Subcutaneous abdominal adipose tissue (tissue), 5 donors: Measurements from ENCODE around the gene RGS10.
"Not testable (repeated sequence)": the region's sequence is repeated elsewhere in the genome, so short reads cannot be mapped to it uniquely, and the experiment has no call there.

ENCODE experiments used
- H3K27ac ChIP-seq: one replicate; pipeline ENCODE4 v1.7.0; 2013; ENCODE audit warnings: low read depth, mild to moderate bottlenecking, inconsistent platforms, low read length, moderate library complexity
- H3K27me3 ChIP-seq, 5 donors: one replicate each; pipeline ENCODE4 v1.7.0; 2013; ENCODE audit warnings: low read length in 5 of 5, inconsistent platforms in 1 of 5; ENCODE audit not compliant: control insufficient read depth in 5 of 5, insufficient read depth in 4 of 5
- H3K36me3 ChIP-seq, 5 donors: one replicate each; pipeline ENCODE4 v1.7.0; 2013; ENCODE audit warnings: low read length in 5 of 5; ENCODE audit not compliant: control insufficient read depth in 5 of 5, insufficient read depth in 5 of 5
- H3K4me1 ChIP-seq, 5 donors: one replicate each; pipeline ENCODE4 v1.7.0; 2013; ENCODE audit warnings: low read length in 5 of 5, mild to moderate bottlenecking in 3 of 5, moderate library complexity in 1 of 5; ENCODE audit not compliant: control insufficient read depth in 5 of 5, insufficient read depth in 5 of 5
- H3K4me3 ChIP-seq, 5 donors: one replicate each; pipeline ENCODE4 v1.7.0; 2013; ENCODE audit warnings: low read length in 5 of 5, low read depth in 1 of 5
- H3K9ac ChIP-seq, 5 donors: one replicate each; pipeline ENCODE4 v1.7.0; 2013; ENCODE audit warnings: low read length in 5 of 5, mild to moderate bottlenecking in 4 of 5, moderate library complexity in 3 of 5
- H3K9me3 ChIP-seq, 5 donors: one replicate each; pipeline ENCODE4 v1.7.0; 2013; ENCODE audit warnings: low read length in 5 of 5; ENCODE audit not compliant: control insufficient read depth in 5 of 5
- donor health status: healthy.
- donor health status: healthy.
- donor health status: healthy.
- donor health status: healthy.
- donor health status: healthy.

RGS10 gene

DNA sequence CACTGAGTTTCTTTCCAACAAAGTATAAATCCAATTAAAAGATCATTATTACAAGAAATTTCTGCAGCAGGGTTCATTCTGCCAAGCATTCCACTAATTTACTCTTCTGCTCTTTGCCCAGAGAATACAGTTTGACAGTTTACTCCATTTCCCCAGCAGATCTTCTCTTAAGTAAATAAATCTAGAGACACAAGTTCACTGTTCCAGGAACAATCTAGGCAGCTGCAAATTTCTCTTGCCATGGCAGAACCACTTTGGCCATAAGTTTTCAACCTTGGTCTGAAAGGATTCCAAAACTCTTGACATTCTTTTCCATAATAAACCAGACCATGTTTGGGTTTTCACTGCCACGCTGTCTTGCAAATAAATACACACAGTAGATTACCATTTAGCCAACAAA is 11.5 kb downstream of the RGS10 start:
- peaks cover 0 to 4% (median 0%) of the 10 kb centered on the region in 5 donors for H3K36me3 ChIP-seq
- no peak overlapping the region for H3K27ac ChIP-seq
- H3K4me3 ChIP-seq, result no peak overlapping the region
- H3K9me3 ChIP-seq, result no peaks in the 10 kb centered on the region
- H3K4me1 ChIP-seq, result peaks cover 0 to 2% (median 0%) of the 10 kb centered on the region in 5 donors
- H3K27me3 ChIP-seq, result peaks cover 0 to 2% (median 0%) of the 10 kb centered on the region in 5 donors
- H3K9ac ChIP-seq, result no peak overlapping the region

DNA sequence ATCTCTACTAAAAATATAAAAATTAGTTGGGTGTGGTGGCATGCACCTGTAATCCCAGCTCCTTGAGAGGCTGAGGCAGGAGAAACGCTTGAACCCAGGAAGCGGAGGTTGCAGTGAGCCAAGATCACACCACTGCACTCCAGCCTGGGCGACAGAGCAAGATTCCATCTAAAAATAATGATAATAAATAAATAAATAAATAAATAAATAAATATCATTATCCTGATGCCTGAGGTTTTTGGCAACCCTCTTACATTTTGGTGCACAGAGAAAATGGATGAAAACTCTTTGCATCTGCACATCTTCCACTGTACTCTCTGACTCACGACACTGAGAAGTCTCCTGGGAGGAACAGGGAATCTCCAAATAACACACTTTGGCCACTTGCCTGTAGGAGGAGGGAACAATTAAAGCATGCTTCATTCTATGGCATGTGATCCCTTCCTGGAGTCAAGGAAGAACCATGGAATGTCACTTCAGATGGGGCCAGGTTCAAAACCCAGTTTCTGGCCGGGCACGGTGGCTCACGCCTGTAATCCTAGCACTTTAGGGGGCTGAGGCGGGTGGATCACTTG is 13.8 kb downstream of the RGS10 start:
- not testable (repeated sequence) for H3K9ac ChIP-seq, H3K27me3 ChIP-seq, H3K4me1 ChIP-seq, H3K4me3 ChIP-seq, H3K9me3 ChIP-seq, H3K27ac ChIP-seq
- peaks cover 0 to 21% (median 5%) of the 10 kb centered on the region in 5 donors for H3K36me3 ChIP-seq

DNA sequence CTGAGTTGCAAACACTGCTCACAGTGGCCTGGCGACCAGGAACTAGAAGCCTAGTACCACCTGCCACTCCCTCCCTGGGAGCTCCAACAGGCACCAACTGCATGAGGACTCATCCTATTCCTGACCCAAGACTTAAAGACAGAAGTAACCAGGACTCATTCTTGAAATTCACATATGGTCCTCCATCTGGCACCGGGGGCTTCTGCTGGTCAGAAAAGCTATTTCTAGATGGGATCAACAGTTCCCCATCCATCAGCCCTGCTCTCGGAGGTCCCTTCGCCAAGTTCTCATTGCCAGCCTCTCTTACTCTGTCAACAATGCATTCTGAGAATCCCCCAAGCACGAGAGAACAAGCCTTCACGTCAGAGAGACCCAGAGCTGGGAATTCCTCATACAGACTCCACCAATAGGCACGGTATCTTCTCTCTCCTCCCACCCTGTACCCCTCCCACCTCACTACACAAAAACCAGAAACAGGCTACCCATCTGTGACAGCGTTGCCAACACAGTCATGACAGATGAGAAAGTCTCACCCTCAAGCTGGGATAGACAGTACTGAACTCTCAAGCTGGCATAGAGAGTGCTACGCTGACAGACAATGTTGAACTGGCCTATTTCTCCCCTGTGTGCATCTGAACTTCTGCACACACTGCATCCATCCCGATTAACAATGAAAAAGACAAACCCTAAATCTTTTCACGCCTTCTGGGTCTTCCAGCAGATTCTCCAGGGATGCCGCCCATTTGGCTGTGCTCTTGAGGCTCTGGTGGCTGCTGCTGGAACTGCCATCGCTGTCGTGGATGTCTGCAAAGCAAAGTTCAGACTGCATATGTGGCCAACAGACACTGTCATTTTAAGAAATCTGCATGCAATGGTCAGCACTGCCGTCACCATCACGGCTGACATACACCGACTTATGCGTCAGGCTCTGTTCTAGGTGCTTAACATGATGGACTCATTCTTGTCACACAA is 15.6 kb downstream of the RGS10 start:
- Histone ChIP-seq H3K4me1 (peaks cover 0 to 2% (median 0%) of the 10 kb centered on the region in 5 donors), H3K9ac (no peak overlapping the region), H3K27me3 (peaks cover 0 to 5% (median 0%) of the 10 kb centered on the region in 5 donors), H3K36me3 (peaks cover 0 to 31% (median 5%) of the 10 kb centered on the region in 5 donors), H3K4me3 (no peak overlapping the region), H3K27ac (no peak overlapping the region), H3K9me3 (no peaks in the 10 kb centered on the region)

DNA sequence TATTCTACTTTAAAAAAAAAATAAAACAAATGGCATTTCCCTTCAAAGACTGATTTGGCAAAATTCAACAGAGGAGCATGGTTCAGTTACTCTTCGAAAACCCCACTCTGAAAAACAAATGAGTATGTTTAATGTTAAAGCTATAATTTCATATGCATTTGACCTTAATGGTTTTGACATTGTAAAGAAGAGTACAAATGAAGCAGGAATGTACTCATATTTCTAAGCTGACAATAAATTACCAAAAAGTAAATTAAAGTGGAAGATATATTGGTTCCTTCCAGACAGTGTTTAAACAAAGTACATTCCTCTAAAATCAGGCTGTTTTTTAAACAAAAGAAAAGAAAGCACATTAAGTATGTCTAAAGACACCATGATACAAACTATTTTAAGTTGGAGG is 16.4 kb downstream of the RGS10 start:
- Histone ChIP-seq H3K36me3 (peaks cover 0 to 31% (median 5%) of the 10 kb centered on the region in 5 donors), H3K9ac (no peak overlapping the region), H3K27me3 (peaks cover 0 to 5% (median 0%) of the 10 kb centered on the region in 5 donors), H3K27ac (no peak overlapping the region), H3K4me1 (peaks cover 0 to 2% (median 0%) of the 10 kb centered on the region in 5 donors), H3K4me3 (no peak overlapping the region), H3K9me3 (no peaks in the 10 kb centered on the region)

DNA sequence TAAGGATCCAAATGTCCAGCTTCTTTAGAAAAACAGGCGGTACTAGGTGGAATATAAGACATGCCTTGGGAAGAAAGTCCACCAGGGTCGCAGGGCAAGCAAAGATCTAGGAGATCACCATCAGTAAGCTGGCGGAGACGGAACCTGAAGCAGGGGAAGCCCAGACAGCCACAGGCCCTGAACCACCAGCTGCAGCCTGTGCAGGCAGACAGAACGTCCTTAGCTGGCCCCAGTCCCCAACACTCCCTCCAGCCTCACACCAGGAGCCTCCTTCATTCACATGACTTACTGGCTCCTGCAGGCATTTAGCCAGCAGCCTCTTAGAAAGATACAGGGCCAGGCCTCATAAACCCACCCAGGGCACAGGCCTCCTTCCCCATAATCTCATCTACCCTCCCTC is 17.4 kb downstream of the RGS10 start:
- H3K27me3 ChIP-seq, result peaks cover 0 to 5% (median 0%) of the 10 kb centered on the region in 5 donors
- H3K4me3 ChIP-seq, result no peak overlapping the region
- peaks cover 0 to 2% (median 0%) of the 10 kb centered on the region in 5 donors for H3K4me1 ChIP-seq
- no peaks in the 10 kb centered on the region for H3K9me3 ChIP-seq
- H3K27ac ChIP-seq, result no peak overlapping the region
- peaks cover 0 to 31% (median 5%) of the 10 kb centered on the region in 5 donors for H3K36me3 ChIP-seq
- H3K9ac ChIP-seq, result no peak overlapping the region

DNA sequence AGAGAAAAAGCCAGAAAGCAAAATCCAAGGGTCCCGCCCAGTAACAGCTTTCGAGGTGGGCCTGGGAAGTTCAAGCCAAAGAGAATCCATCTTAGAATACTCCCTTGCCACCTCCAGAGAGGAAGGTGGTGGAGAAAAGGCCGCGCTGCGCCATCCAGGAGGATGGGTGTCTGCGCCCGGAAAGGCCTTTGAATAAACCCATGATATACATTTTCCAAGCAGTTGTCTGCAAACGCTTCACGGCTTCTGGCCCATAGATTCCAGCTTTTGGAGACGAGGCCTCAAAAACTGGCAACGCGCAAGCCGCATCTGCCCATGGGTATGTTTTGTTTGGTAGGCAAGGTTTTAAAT is 17.8 kb downstream of the RGS10 start:
- no peak overlapping the region for H3K27ac ChIP-seq

DNA sequence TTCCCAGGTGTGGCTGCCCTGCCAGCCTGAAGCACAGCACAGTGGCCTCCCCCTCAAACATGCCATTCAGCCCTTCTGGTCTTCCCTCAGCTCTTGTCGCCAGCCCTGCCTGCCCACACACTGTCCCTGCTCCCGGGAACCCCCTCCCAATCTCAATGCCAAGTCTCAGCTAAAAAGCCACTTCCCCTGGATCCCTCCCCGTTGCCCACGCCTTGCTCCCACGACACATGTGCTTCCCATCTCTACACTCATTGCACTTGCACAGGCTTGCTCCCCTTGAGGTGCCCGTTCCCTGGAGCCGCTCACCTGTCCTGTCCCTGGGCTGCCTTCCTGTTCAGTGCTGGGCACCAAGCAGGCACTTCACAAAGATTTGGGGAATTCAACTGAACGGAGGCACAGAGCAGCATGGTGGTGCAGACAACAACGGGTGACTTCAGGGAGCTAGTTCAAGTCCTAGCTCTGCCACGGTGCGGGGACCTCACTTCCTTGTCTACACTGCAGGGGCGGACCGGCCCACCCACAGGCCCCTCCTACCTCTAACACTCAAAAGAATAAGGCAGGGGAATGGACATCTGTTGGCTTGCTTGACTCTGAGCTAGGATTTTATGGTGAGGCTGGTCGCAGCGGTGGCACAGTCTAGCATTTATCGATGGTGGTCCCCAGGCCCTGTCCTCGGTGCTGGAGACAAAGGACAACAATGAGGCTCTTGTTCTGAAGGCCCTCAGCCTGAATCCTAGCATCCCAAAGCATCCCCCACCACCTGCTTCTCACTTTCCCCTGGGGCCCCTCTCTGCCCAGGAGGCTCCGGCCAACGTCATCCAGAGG is 18.4 kb downstream of the RGS10 start:
- peaks cover 0 to 31% (median 5%) of the 10 kb centered on the region in 5 donors for H3K36me3 ChIP-seq
- H3K9ac ChIP-seq, result no peak overlapping the region
- H3K9me3 ChIP-seq, result no peaks in the 10 kb centered on the region
- H3K27me3 ChIP-seq, result peaks cover 0 to 5% (median 0%) of the 10 kb centered on the region in 5 donors
- peaks cover 0 to 2% (median 0%) of the 10 kb centered on the region in 5 donors for H3K4me1 ChIP-seq
- H3K4me3 ChIP-seq, result no peak overlapping the region
- H3K27ac ChIP-seq, result no peak overlapping the region

More for the DNA sequence above, 17.8 kb downstream of the RGS10 start:
- Histone ChIP-seq H3K27me3 (peaks cover 0 to 5% (median 0%) of the 10 kb centered on the region in 5 donors), H3K36me3 (peaks cover 0 to 31% (median 5%) of the 10 kb centered on the region in 5 donors), H3K4me1 (peaks cover 0 to 2% (median 0%) of the 10 kb centered on the region in 5 donors), H3K9ac (no peak overlapping the region), H3K4me3 (no peak overlapping the region), H3K9me3 (no peaks in the 10 kb centered on the region)

DNA sequence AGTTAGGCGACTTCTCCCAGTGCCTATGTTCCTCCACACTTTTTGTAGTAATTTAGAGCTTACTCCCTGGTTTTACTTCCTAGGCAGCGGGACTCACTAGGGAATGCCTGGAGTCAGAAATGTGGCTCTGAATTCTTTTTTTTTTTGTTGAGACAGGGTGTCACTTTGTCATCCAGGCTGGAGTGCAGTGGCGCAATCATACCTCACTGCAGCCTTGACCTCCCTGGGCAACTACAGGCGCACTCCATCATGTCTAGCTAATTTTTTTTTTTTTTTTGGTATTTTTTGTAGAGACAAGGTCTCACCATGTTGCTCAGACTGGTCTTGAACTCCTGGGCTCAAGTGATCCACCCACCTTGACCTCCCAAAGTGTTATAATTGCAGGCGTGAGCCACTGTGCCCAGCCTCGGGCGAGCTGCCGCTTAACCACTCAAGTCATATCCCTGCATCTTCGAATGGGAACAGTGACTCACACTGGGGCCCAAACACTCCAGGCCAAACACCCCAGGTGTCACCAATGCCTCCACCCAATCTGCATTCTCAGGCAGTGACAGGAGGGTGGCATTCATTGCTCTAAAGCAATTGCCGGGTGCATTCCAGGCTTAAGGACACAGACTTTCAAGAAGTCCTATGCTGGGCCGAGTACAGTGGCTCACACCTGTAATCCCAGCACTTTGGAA is 19.6 kb downstream of the RGS10 start:
- Histone ChIP-seq H3K4me3 (no peak overlapping the region), H3K27me3 (peaks cover 0 to 5% (median 0%) of the 10 kb centered on the region in 5 donors), H3K27ac (no peak overlapping the region), H3K9me3 (no peaks in the 10 kb centered on the region), H3K4me1 (peaks cover 0 to 6% (median 6%) of the 10 kb centered on the region in 5 donors), H3K36me3 (peaks cover 0 to 31% (median 5%) of the 10 kb centered on the region in 5 donors), H3K9ac (no peak overlapping the region)

DNA sequence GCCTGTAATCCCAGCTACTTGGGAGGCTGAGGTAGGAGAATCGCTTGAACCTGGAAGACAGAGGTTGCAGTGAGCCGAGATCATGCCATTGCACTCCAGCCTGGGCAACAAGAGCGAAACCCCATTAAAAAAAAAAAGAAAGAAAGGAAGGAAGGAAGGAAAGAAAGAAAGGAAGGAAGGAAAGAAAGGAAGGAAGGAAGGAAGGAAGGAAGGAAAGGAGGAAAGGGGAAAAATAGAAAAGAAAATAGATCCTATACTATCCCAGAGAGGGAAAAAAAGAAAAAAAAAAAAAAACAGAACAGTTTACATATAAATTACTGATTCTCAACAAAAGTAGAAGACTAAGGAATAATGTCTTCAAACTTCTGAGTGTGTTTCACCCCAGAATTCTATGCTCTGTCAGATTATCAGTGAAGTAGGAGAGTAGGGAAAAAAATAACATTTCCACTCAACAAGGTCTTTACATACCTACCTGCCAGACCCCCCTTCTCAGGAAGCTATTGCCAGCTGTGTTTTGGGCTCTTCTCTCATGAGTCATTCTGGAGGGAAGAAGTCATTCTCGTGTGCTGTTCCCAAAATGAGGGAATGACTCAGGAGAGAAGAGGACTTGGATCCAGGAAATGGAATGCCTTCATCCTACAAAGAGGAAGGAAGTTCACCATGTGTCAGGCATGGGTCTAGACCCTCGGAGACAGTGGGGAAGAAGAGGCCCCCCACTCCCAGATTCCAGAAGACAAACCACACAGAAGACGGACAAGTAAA is 20.9 kb downstream of the RGS10 start:
- peaks cover 0 to 5% (median 0%) of the 10 kb centered on the region in 5 donors for H3K27me3 ChIP-seq
- no peaks in the 10 kb centered on the region for H3K9me3 ChIP-seq
- peaks cover 0 to 30% (median 5%) of the 10 kb centered on the region in 5 donors for H3K36me3 ChIP-seq
- H3K27ac ChIP-seq, result no peak overlapping the region
- peaks cover 2 to 19% (median 7%) of the 10 kb centered on the region in 5 donors for H3K4me1 ChIP-seq
- no peak overlapping the region for H3K9ac ChIP-seq
- H3K4me3 ChIP-seq, result no peak overlapping the region
